ENCODE results near the gene ZBTB16.

GRCh38 chr11:114228435-114229411 lies 169.2 kb downstream of the ZBTB16 start:
- TF ChIP-seq POLR2A (IDR thresholded peaks at IDR 0.05; ENCODE audit: low read depth, low read length) (no peak), EZH2 (IDR thresholded peaks at IDR 0.05; ENCODE audit: borderline replicate concordance, low read depth, low read length, severe bottlenecking) (no peak), POLR2AphosphoS5 (IDR thresholded peaks at IDR 0.05; ENCODE audit: insufficient read depth, low read depth, low read length) (no peak), JUN (IDR thresholded peaks at IDR 0.05; ENCODE audit: borderline replicate concordance, insufficient read depth, insufficient read length, low read depth) (no peak), MYC (IDR thresholded peaks at IDR 0.05; ENCODE audit: low read depth, low read length) (no peak), MAX (IDR thresholded peaks at IDR 0.05; ENCODE audit: insufficient read depth, insufficient read length) (no peak)
- TF ChIP-seq, protein P1, sequence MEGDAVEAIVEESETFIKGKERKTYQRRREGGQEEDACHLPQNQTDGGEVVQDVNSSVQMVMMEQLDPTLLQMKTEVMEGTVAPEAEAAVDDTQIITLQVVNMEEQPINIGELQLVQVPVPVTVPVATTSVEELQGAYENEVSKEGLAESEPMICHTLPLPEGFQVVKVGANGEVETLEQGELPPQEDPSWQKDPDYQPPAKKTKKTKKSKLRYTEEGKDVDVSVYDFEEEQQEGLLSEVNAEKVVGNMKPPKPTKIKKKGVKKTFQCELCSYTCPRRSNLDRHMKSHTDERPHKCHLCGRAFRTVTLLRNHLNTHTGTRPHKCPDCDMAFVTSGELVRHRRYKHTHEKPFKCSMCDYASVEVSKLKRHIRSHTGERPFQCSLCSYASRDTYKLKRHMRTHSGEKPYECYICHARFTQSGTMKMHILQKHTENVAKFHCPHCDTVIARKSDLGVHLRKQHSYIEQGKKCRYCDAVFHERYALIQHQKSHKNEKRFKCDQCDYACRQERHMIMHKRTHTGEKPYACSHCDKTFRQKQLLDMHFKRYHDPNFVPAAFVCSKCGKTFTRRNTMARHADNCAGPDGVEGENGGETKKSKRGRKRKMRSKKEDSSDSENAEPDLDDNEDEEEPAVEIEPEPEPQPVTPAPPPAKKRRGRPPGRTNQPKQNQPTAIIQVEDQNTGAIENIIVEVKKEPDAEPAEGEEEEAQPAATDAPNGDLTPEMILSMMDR (IDR thresholded peaks at IDR 0.05; ENCODE audit: extremely low read depth in 1 of 2, insufficient read depth in 1 of 2, low read depth in 1 of 2, low read length in 2 of 2): no peak

All from endothelial cell of umbilical vein (primary cell).